Lung (tissue), 12 donors: ENCODE data around the gene RPS15A. TPM values are rescaled to one million over a fixed set of nuclear protein-coding genes. Genes with fewer than 3 reads are reported as not detected.

ENCODE experiments used
- ATAC-seq: fragments of 200-7000 bp; cut with Tn5 transposase; one replicate; pipeline ENCODE4 v1.9.1; 2020; ENCODE audit warnings: moderate number of reproducible peaks; ENCODE audit not compliant: insufficient read depth, low FRiP score
- DNase-seq, 3 donors: peaks; one replicate each; pipeline ENCODE4 v3.0.0-alpha.2; 2013 to 2017
- H3K27ac ChIP-seq, 2 donors: one replicate each; pipeline ENCODE4 v1.5.1; 2013; ENCODE audit warnings: mild to moderate bottlenecking in 2 of 2, moderate library complexity in 2 of 2, control low read depth in 1 of 2, inconsistent platforms in 1 of 2, low read depth in 1 of 2, low read length in 1 of 2
- H3K27me3 ChIP-seq, 3 donors: one replicate each; pipeline ENCODE4 v1.5.1; 2013; ENCODE audit warnings: low read length in 2 of 3; ENCODE audit not compliant: control insufficient read depth in 3 of 3, insufficient read depth in 3 of 3
- H3K36me3 ChIP-seq, 4 donors: one replicate each; pipeline ENCODE4 v1.5.1; 2013; ENCODE audit warnings: low read length in 4 of 4, mild to moderate bottlenecking in 1 of 4, moderate library complexity in 1 of 4; ENCODE audit not compliant: control insufficient read depth in 4 of 4, insufficient read depth in 4 of 4
- H3K4me1 ChIP-seq, 5 donors: one replicate each; pipeline ENCODE4 v1.5.1; 2013; ENCODE audit warnings: low read length in 5 of 5, mild to moderate bottlenecking in 2 of 5, moderate library complexity in 1 of 5; ENCODE audit not compliant: control insufficient read depth in 5 of 5, insufficient read depth in 5 of 5
- H3K4me3 ChIP-seq: one replicate; pipeline ENCODE4 v1.5.1; 2013; ENCODE audit warnings: mild to moderate bottlenecking, control low read depth, moderate library complexity
- H3K9ac ChIP-seq, 2 donors: one replicate each; pipeline ENCODE4 v1.5.1; 2013; ENCODE audit warnings: low read length in 2 of 2, control low read depth in 1 of 2; ENCODE audit not compliant: insufficient read depth in 1 of 2
- H3K9me3 ChIP-seq, 4 donors: one replicate each; pipeline ENCODE4 v1.5.1; 2013; ENCODE audit warnings: low read length in 3 of 4, mild to moderate bottlenecking in 1 of 4, moderate library complexity in 1 of 4; ENCODE audit not compliant: control insufficient read depth in 4 of 4, insufficient read depth in 3 of 4
- CTCF ChIP-seq: IDR thresholded peaks from 2 replicates; pipeline ENCODE4 v1.5.1; 2012; ENCODE audit warnings: mild to moderate bottlenecking; ENCODE audit errors: control extremely low read depth, extremely low read depth
- WGBS, 2 donors: extraction: QIAGEN DNeasy Blood & Tissue Kit; methylation state at CpG; one replicate each; pipeline ENCODE4 v1.1.7; 2013; 5-methylcytosine and 5-hydroxymethylcytosine counted together
- polyA plus RNA-seq, 2 donors: library from polyadenylated mRNA; stranded (reverse); fragments of 200-250 nt; gene quantifications; one replicate each; pipeline ENCODE4 v1.2.1, GENCODE V29; 2013
- total RNA-seq, 2 donors: library from RNA; depleted of rRNA in 1 of 2; stranded (reverse); fragments of >200 nt in 1 of 2; gene quantifications; one replicate each; pipeline ENCODE4 v1.2.1, GENCODE V29; 2014 to 2021
- donor health status: control.
- donor health status: control.
- donor health status: Bipolar disorder and iron deficiency.
- donor health status: healthy.
- donor health status: DM: yes; HTN: yes; CAD: no.

Gene RPS15A
- total and polyA plus RNA-seq, 4 donors: 887 to 3,620 (median 2,162) TPM

- Histone ChIP-seq H3K27me3 (no peaks in the 10 kb centered on the region), H3K4me3 (peak overlapping the region; percentile 99), H3K9ac (peak overlapping the region; percentile 98), H3K27ac (peak overlapping the region; percentile 37 to 84), H3K36me3 (peaks cover 36 to 53% (median 49%) of the 10 kb centered on the region in 4 donors), H3K4me1 (peaks cover 18 to 29% (median 23%) of the 10 kb centered on the region in 5 donors), H3K9me3 (no peaks in the 10 kb centered on the region)
- WGBS, 2 donors: 9 to 18% methylated on average over 20 of the region's 20 CpGs
- ATAC-seq (no peak), DNase-seq (peak in 1 of 3 donors; percentile 2)
- no peak for TF ChIP-seq CTCF
Observed at GRCh38 chr16:18788828-18789514, 1.2 kb downstream of the RPS15A start.

- DNase-seq (no peak), ATAC-seq (no peak)
- Histone ChIP-seq H3K4me1 (peaks cover 18 to 29% (median 23%) of the 10 kb centered on the region in 5 donors), H3K27me3 (no peaks in the 10 kb centered on the region), H3K27ac (no peak overlapping the region), H3K9me3 (no peaks in the 10 kb centered on the region), H3K9ac (peak overlapping the region in 1 of 2 donors; percentile 51), H3K4me3 (no peak overlapping the region), H3K36me3 (peaks cover 43 to 55% (median 43%) of the 10 kb centered on the region in 4 donors)
- TF ChIP-seq CTCF: no peak
- 70 to 83% methylated on average over 8 of the region's 8 CpGs for WGBS, 2 donors
Observed at GRCh38 chr16:18784917-18785623, 5.1 kb downstream of the RPS15A start.

- Histone ChIP-seq H3K36me3 (peaks cover 32 to 53% (median 44%) of the 10 kb centered on the region in 4 donors), H3K4me3 (no peak overlapping the region), H3K9ac (no peak overlapping the region), H3K27me3 (no peaks in the 10 kb centered on the region), H3K9me3 (no peaks in the 10 kb centered on the region), H3K4me1 (peaks cover 15 to 26% (median 18%) of the 10 kb centered on the region in 5 donors), H3K27ac (no peak overlapping the region)
- no peak for TF ChIP-seq CTCF
- 83 to 85% methylated on average over 17 of the region's 17 CpGs for WGBS, 2 donors
- DNase-seq (no peak), ATAC-seq (no peak)
Observed at GRCh38 chr16:18783430-18784341, 6.4 kb downstream of the RPS15A start.
